HT-29 (cell line): Measurements from ENCODE around the gene TMEM39B. TPM values are rescaled to one million over a fixed set of nuclear protein-coding genes. Genes with fewer than 3 reads are reported as not detected.
A peak's percentile ranks its signal among the peaks of the same experiment; 100 is the strongest.
"Not testable (repeated sequence)": the region's sequence is repeated elsewhere in the genome, so short reads cannot be mapped to it uniquely, and the experiment has no call there.

Experiments
- DNase-seq: peaks from one replicate; pipeline ENCODE4 v3.0.0-alpha.2; 2015; ENCODE audit warnings: low spot score
- total RNA-seq: library from RNA; depleted of rRNA; stranded (reverse); fragments of >200 nt; shearing (Covaris generic); gene quantifications from 2 replicates; pipeline ENCODE4 v1.2.3, GENCODE V29; 2014; rRNA removed

TMEM39B gene
- total RNA-seq: 10.7 and 11.0 TPM in 2 replicates

DNA sequence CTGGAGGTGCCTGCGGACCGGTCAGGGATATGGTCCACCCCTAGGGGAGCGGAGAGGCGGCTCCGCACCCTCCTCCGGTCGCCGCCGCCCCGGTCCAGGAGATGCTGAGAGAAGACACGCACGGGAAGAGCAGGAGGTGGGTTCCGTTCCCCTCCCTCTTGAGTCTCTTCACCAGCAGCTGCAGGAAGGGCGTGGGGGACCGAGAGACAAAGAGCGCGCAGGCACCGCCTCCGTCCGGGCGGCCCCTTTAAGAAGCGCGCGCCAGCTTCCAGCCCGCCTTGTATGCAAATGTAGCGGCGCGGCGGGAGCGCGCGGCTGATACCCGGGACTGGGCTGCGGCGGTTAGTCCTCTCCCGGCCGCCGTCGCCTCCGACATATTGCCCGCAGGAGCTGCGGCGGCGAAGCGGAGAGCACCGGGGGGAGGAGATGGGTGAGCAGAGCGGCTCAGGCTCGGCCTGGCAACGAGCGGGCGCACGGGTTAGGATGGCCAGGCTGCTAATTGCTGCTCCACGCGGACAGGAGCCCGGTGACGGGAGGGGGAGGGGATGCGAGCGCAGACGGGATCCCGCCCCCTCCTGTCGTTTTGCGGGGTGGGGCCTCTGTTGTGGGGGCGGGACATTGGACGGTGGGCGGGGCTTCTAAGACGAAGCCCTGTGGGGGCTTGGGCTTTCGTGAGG is at the start of gene TMEM39B:
TSS of gene TMEM39B (plus strand) at position 318 of the 677 bp plus-strand sequence. CDS start at position 427, 109 bp downstream.
- peak; percentile 90 for DNase-seq

DNA sequence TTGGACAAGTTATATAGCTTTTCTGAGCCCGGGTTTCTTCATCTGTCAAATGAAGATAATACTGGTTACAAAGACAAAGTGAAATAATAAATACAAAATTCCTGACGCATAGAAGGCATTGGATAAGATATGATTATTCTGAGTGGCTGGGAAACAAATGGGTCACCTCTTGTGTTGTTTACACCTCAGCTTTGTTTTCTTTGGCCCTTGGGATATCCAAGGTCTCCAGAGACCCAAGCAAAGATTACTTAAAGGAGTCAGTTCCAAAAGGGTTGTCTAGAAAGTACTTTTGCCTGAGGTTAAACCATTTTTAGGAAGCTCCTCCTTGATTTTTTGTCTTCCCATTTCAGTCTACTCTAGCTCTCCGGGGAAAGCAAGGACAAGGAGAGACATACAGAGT is 49.4 kb upstream of the TMEM39B start:
- DNase-seq: no peak

DNA sequence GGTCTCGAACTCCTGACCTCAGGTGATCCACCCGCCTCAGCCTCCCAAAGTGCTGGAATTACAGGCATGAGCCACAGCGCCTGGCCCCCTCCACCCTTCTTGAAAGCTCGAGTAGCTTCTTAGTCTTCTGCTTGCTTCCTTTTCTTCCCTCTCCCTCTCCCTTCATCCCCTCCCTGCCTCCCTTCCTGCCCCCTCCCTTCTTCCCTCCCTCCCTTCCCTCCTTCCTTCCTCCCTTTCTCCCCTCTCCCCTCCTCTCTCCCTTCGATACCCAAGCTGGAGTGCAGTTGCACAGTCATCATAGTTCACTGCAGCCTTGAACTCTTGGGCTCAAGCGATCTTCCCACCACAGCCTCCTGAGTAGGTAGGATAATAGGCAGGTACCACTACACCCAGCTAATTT is 47.2 kb upstream of the TMEM39B start:
- DNase-seq: no peak

DNA sequence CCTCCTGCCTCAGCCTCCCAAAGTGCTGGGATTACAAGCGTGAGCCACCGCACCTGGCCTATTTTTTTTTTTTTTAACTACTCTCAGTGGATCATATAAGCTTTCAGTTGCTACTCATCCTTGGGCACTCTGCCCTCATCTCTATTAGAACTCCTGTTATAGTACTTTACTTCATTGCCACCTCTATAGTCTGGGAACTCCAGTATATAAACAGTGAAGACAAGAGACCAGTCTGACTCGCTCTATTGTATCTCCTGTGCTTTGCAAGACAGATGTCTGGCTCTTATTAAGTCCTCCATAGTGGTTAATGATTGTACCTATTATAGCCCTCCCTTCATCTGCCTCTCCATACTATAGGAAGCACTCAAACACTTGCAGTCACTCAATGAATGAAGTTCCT is 44.0 kb upstream of the TMEM39B start:
- DNase-seq: no peak

DNA sequence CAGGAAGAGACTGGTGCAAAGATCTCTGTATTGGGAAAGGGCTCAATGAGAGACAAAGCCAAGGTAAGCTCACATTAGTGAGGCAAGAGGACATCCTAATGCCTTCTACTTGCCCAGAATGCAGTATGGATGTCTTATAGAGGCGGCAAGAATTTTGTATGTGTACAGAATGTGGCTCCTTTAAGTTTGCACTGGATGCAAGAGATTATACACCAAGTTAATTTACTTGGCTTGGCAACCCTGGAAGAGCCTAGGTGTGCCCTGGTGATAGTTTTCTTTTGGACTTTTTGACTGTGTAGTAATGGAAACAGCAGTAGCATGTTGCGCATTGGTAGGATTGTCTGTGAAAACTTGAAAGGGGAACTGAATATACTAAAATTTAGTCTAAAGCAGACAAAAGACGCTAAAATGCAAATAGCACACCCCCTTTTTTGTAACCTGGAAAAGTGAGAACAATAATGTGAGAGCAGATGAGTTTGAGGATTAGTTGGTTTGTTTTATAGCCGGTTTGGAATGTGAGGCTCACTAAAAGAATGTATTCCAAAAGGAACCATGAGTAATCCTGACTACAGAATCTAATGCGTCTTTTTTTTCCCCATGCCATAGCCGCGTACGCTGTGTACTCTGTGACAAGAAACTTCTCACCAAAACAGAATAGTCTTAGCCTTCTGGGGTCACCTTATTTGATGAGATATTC is 41.0 kb upstream of the TMEM39B start:
- no peak for DNase-seq

DNA sequence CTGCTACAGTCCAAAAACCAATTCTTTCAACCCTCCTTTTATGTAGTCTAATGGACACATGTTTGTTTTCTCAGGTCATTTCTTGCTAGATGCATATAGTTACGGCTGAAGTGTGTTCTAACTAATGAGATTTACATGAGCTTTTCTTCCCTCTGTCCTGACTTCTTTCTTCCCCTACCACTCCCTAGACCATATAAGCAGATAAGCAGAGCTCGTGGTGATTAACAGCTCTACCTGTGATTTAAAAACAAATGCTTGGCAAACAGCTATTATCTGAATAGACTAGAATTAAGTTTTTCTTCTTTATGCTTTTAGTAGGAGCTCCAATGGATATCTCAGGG is 40.5 kb upstream of the TMEM39B start:
- no peak for DNase-seq

DNA sequence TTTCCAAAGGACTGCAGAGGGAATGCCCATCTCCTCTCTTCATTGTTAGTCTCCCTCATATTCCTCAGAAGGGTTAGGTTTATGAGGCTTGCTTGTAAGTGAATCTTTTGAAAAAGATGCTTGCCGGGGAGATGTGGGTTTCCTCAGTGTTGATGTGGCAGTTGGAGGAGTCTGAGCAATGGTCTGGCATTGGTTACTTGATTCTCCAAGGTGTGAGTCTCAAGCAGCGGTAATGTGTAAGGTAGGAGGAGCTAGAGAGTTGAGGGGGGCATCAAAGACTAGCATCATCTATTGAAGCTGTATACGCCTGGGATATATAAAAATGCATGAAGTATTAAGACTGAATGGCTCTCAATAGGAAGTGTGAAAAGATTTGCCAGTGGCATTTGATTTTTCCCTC is 37.6 kb upstream of the TMEM39B start:
- no peak for DNase-seq

DNA sequence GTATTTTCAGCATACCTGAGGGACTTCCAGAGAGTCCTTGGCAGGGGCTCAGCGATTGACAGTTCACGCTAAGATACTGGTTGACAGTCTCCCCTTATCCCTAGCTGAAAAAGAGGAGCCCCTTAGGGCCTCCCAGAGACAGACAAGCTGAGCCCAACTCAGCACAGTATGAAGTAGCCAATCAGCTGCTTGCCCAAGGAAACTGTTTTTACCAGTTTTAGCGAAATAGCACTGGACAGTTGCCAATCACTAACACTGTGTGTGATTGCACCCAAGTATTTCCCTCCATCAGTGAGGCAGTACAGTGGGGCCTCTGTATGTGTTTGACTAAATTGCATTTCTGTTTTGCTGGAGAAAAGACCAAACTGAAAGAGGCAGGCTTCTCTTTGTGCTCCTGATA is 32.0 kb upstream of the TMEM39B start:
- no peak for DNase-seq

DNA sequence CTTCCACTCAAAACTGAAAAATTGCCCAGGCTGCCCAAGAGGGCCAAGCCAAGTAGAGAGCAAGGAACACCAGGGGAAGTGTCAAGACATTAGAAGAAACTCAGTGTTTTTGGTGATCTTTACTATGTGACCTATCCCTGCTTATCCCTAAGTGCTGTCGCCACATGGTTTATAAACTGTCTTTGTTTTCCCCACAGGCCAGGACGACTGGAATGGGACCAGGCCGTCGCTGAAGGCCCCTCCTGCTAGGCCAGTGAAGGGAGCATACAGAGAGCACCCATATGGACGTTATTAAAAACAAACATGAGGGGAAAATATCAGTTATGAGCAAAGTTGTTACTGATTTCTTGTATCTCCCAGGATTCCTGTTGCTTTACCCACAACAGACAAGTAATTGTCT is 30.4 kb upstream of the TMEM39B start:
- no peak for DNase-seq

DNA sequence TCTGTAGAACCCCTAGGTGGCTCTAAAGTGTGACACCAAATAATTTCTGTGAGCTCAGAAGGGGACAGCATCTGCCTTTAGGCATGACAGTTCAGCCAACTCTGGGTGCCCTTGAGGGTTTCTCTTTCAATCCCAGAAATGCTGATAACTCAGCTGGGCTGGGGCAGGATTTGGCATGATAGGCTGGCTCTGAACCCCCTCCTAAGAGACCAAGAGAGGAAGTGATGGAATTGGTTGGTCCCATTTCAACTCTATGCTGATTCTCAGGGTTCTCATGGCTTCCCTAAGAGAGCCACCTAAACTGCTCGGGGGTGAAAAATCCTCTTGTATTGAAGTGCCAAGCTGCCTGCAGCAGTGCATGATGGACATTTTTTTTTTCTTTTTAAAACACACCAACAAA is 28.5 kb upstream of the TMEM39B start:
- no peak for DNase-seq

DNA sequence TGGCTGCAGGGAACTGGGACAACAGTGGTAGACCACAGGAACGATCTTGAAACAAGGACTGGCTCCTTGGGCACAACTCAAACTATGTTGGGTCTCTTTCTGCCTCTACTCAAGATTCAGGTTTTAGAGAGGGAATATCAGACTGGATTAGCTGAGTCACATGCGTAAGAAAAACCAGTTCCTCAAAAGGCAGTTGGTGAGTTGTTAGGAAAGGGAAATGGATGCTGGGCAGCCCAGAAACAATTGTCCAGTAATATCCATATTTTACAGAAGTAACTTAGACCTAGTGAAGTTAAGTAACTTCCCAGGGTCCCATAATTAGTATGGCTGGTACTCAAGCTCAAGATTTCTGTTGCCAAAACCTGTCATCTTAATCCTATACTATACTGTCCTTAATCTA is 27.0 kb upstream of the TMEM39B start:
- DNase-seq: no peak

DNA sequence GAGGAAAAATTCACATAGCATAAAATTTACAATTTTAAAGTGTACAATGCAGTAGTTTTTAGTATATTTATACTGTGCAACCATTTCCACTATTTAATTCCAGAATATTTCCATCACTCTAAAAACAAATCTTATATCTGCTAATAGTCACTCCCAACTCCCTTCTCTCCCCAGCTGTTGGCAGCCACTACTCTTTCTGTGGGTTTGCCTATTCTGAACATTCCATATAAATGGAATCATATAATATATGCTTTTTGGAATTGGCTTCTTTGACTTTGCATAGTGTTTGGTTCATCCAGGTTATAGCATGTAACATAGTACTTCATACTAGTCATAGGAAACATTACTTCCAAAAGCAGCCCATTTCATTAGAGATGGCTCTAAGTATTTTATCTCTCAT is 25.0 kb upstream of the TMEM39B start:
- DNase-seq: no peak

DNA sequence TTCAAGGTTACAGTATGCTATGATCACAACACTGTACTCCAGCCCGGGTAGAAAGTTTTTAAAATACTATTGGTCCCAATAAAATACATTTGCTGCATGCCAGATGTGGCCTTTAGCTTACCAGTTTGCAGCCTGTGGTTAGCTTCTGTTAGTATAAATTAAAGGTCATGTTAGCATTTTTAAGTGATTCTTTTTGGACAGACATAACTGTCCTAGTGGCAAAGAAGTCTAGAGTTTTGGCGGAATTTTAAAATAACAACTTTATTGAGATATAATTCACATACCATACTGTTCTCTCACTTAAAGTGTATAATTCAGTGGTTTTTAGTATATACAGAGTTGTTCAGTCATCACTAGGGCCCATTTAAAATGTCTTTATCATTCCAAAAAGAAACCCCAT is 24.3 kb upstream of the TMEM39B start:
- DNase-seq: no peak

DNA sequence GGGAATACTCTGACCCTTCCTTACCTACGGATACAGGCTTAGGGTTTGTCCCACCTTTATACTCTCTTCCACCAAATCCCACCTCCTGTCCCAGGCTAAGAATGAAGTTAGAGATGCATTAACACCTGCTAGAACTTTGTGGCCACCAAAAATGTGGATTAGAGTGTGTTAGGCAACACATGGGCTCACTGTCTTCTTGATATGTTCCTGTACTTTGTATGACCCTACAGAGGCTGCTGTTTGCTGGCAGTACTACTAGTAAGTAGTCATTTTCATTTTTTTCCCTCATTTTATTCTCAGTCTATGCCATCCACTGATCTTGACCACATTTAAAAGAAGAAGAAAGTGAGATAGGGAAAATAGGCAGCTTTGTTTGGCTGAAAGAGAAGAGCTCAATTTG is 21.0 kb upstream of the TMEM39B start:
- DNase-seq: no peak

DNA sequence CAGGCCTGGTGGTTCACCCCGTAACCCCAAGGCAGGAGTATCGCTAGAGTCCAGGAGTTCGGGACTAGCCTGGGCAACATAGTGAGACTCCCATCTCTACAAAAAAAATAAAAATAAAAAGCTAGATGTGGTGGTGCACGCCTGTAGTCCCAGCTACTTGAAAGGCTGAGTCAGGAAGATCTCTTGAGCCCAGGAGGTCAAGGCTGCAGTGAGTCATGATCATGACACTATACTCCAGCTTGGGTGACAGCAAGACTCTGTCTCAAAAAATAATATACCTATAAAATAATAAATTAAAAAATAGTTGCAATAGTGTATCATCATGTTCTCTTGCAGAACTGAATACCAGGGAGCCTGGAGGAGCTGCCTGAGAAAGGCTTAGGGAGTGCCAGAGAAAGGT is 19.9 kb upstream of the TMEM39B start:
- DNase-seq: no peak

DNA sequence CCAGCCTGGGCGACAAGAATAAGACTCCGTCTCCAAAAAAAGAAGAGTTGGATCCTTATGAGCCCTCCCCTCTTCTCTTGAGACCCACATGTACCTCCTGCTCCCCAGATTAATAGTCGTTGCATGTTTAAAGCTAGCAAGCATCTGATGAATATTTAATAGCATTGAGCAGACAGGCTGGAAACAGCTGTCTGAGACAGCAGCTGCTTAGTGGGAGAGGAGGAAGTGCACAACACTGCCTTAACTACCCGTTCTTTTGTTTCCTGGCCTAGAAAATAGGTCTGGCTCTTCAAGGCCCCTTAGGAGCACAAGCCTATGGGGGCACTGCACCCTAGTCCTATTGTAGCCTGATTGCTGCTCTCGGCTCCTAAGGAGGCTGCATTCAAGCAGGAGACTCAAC is 17.3 kb upstream of the TMEM39B start:
- DNase-seq: no peak

DNA sequence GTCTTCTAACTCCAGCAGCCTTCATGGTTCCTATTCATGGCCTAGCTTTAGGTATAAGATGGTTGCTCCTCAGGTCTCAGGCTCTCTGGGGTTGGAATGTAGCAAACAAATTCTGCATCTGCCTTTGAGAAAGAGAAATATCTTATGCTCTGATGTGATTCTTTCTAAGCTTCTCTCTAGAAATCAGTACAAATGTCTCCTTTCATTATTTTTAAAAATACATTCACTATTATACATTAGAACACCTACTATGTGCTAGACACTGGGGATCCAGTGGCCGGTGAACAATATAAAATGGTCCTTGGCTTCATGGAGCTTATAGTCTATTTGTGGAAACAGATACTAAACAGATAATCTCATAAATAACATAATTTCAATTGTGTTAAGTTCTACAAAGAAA is 16.1 kb upstream of the TMEM39B start:
- DNase-seq: no peak

DNA sequence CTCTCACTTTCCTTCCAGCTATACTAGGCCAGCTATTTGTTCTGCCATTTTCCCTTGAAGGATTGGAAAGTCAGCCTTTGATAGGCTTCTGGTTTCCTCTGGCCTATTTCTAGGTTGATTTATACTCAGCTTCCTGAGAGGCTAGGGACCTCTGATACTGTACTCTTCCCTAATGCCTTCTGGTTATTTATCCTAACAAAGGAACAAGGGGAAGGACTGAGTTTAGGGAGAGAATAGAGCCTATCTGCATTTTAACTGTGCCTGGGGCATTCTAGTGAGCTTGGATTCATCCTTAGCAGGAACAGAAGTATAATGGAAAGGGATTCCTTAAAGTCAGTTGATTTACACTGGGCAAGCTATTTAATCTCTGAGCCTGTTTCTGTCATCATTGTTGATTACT is 11.8 kb upstream of the TMEM39B start:
- no peak for DNase-seq

DNA sequence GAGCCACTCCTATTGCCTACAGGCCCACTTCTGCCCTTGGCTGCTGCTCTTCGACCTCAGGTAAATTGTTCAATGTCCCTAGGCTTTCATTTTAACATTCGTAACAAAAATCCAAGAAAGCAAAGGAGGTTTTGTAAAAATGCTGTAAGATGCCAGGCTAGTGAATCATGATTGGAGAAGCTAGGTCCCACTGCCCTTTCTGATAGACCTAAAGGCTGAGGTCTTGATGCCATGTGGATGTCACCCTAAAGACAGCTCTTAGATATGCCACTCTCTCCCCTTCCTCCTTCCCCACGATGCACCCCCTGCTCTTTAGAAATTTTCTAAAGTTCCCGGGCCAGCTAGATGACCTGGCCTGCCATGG is 9.9 kb upstream of the TMEM39B start:
- DNase-seq: no peak

DNA sequence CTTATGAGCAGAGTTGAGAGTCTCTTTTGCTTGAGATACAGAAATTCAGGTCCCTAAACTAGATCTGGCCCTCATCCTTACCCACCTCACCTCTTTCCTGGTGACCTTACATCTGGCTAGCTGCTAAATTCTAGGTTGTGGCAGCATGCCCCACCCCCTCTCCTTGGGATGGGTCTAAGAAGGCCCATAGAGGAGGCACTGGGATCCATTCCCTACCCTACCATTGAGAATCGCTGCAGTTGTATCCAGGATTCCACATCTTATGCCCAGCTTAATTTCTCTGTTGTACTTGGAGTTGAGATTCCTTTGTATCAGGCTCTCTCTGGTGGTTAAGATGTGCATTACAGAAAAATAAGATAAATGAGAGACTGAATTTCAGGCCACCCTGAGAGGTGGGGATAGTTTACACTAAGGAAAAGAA is 9.5 kb upstream of the TMEM39B start:
- DNase-seq: peak; percentile 62

DNA sequence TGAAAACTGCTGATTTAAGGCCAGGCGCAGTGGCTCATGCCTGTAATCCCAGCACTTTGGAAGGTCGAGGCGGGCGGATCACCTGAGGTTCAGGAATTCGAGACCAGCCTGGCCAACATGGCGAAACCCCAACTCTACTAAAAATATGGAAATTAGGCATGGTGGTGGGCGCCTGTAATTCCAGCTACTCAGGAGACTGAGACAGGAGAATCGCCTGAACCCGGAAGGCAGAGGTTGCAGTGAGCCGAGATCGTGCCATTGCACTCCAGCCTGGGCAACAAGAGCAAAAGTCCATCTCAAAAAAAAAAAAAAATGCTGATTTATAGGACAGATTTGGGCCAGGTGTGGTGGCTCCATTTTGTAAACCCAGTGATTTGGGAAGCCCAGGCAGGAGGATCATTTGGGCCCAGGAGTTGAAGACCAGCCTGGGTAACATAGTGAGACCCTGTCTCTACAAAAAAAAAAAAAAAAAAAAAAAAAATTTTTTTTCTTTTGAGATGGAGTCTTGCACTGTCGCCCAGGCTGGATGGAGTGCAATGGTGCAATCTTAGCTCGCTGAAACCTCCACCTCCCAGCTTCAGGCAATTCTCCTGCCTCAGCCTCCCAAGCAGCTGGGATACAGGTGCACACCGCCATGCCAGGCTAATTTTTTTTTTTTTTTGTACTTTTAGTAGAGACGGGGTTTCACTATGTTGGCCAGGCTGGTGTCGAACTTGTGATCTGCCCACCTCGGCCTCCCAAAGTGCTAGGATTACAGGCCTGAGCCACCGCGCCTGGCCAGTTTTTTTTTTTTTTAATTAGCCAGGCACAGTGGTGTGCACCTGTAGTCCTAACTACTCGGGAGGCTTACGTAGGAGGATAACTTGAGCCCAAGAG is 6.9 kb upstream of the TMEM39B start:
- not testable (repeated sequence) for DNase-seq

DNA sequence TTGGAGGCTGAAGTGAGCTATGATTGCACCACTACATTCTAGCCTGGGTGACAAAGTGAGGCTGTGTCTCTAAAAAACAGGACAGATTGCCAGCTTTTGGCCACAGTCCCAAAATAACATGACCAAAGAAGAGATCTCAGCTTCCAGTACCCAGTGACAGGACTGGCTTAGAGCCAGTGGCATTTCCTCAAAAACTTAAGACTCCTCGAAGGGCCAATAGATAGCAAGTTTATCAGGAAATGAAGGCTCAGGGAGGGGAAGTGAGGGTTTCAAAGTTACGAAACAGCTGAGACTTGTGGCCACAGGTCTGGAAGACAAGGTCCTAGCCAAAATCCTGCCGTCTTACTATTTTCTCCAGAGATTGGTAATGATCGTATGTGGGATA is 6.3 kb upstream of the TMEM39B start:
- DNase-seq: peak; percentile 40
